Fibroblast of pulmonary artery (primary cell): ENCODE data around the gene TBC1D32.
"Not testable (repeated sequence)": the region's sequence is repeated elsewhere in the genome, so short reads cannot be mapped to it uniquely, and the experiment has no call there.

Experiments
- DNase-seq: peaks from one replicate; pipeline ENCODE4 v3.0.0-alpha.2; 2010; ENCODE audit warnings: low read depth
- H3K4me3 ChIP-seq: replicated peaks from 2 replicates; pipeline ENCODE4 v1.5.1; 2011; ENCODE audit warnings: low read depth, mild to moderate bottlenecking, control low read depth, low read length, moderate library complexity
- TF ChIP-seq, protein P1 (sequence below): IDR thresholded peaks from 2 replicates; pipeline ENCODE4 v1.5.1; 2011; ENCODE audit warnings: mild to moderate bottlenecking, control low read depth, low read length, inconsistent platforms; ENCODE audit errors: missing control alignments

The TBC1D32 gene

DNA sequence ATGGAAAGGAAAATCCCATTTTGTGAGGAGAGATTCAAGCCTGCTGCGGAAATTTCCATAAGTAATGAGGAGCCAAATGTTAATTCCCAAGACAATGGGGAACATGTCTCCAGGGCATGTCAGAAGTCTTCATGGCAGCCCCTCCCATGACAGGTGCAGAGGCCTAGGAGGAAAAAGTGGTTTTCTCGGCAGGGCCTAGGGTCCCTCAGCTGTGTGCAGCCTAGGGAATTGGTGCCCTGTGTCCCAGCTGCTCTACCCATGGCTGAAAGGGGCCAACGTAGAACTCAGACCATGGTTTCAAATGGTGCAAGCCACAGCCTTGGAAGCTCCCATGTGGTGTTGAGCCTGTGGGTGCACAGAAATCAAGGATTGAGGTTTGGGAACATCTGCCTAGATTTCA, 269.9 kb downstream of the TBC1D32 start:
- TF ChIP-seq, protein P1, sequence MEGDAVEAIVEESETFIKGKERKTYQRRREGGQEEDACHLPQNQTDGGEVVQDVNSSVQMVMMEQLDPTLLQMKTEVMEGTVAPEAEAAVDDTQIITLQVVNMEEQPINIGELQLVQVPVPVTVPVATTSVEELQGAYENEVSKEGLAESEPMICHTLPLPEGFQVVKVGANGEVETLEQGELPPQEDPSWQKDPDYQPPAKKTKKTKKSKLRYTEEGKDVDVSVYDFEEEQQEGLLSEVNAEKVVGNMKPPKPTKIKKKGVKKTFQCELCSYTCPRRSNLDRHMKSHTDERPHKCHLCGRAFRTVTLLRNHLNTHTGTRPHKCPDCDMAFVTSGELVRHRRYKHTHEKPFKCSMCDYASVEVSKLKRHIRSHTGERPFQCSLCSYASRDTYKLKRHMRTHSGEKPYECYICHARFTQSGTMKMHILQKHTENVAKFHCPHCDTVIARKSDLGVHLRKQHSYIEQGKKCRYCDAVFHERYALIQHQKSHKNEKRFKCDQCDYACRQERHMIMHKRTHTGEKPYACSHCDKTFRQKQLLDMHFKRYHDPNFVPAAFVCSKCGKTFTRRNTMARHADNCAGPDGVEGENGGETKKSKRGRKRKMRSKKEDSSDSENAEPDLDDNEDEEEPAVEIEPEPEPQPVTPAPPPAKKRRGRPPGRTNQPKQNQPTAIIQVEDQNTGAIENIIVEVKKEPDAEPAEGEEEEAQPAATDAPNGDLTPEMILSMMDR: no peak
- DNase-seq: no peak
- no peak overlapping the region for H3K4me3 ChIP-seq

DNA sequence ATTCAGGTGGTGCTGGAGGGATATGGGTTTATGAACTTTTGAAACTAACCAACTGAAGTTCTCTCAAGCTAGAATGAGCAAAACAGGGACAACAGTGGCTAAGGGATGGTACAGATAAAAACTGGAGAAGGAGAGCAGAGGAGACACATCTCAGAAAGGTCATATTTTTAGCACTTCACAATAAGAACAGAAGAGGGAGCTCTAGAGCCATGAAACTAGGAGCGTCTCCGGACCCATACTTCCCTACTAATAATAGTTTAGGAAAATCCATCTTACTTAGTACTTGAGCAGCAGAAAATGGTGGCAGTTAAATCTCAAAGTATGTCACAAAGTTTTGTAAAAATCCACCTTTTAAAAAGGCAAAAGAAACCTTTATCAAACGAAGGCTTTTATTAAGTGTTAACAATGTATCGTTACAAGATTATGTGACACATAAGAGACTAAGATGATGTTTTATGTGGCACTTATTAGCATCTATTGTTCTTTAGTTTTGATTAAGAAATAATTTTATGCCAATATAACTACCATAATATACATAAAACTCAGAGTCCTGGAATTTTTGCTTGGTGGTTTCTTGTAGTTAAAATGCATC, 278.6 kb downstream of the TBC1D32 start:
- DNase-seq: peak; percentile 69
- H3K4me3 ChIP-seq: no peak overlapping the region
- TF ChIP-seq, protein P1: peak; percentile 74

DNA sequence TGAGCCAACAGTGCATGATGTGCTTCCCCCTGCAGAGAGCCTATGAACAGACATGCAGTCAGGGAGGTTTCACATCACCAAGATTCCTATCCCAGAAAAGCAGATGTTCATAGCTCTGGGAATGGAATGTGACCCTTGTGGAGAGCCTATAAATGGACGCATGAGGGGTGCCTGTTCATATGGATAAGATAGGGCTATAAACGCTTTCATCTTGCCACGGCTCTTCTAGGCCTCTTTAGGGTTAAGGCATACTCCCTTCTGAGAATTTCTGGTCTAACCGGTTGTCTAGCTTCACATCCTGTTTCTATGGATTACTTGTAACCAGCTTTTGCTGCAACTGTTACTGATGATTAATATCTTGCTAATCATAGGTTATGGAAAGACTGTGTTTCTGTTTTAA, 285.7 kb downstream of the TBC1D32 start:
- not testable (repeated sequence) for H3K4me3 ChIP-seq, DNase-seq

DNA sequence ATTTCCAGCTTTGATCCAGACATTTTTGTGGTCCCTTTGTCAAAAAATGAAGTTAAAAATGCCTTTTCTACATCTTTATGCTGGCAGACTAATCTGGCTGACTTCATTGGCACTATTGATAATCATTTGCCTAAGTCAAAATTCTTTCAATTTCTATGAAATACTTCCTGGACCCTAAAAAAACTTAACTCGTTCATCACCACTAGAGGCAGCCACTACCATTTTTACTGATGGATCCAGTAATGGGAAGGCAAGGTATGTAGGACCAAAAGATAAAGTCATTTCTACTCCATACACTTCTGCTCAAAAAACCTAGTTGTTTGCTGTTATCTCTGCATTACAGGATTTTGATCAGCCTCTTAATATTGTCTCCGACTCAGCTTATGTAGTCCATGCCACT, 289.4 kb downstream of the TBC1D32 start:
- H3K4me3 ChIP-seq, DNase-seq: not testable (repeated sequence)

DNA sequence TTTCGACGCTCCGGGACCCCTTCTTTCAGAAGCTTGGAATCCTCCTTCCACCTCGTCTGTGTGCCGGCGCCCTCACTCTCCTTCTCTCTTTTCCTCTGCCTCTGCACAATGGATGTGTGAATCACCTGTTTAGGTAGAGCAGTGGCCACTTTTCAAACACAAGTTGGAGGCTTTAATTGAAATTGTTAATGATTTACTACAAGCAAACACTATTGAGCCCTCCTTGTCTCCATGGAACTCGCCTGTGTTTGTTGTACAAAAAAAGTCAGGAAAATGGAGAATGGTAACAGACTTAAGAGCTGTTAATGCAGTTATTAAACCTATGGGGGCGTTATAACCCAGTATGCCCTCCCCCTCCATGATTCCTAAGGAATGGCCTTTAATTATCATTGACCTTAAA, 290.6 kb downstream of the TBC1D32 start:
- not testable (repeated sequence) for DNase-seq, H3K4me3 ChIP-seq

DNA sequence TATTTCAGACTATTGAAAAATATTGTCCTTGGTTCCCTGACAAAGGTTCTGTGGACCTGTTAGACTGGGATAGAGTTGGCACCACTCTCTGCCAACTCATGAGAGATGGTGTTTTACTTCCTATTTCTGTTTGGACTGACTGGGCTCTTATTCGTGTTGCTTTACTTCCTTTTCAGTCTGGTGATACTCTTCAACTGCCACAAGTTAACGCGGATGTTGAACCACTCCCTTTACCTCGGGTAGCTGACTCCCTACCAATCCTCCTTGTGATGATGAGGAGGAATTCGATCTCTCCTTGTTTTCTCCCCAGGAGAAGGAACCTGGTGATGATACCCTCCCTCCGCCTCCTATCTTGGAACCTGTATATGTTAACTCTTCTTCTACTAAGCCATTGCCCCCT, 291.1 kb downstream of the TBC1D32 start:
- not testable (repeated sequence) for H3K4me3 ChIP-seq, DNase-seq

DNA sequence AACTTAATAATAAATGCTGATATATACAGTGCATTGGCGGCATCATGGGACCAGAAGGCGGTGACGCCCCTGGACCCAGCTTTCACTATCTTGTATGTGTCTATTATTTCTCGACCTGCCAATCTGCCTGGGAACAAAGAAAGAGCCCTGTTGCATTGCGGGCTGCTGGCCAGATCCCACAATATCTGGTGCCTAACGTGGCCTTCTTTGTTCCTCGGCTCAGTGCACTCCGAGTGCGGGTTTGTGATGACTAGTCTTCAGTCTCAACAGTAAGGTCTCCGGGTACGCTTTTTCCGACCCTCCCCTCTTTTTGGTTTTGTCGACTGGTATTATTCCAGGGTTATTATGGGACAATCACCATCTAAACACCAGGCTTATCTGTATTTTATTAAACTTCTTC, 291.5 kb downstream of the TBC1D32 start:
- DNase-seq: no peak
- TF ChIP-seq, protein P1: no peak
- no peak overlapping the region for H3K4me3 ChIP-seq

DNA sequence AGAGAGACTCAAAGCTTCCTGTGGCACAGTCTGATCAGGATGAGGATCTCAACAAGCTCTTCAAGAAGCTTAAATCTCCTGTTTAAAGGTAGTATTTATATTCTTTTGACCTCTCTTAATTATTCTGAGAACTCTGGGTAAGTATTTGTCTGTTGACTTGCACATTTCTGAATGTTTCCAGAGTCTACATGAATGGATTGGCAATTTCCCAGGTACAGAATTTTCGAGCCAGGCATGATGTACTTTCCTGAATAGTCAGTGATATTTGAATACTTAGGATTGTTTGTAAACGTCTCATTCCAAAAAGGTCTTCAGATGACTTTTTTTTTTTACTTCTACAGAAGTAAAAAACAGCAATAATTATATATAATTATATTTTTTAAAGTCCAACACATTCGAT, 293.4 kb downstream of the TBC1D32 start:
- no peak overlapping the region for H3K4me3 ChIP-seq
- no peak for DNase-seq
- TF ChIP-seq, protein P1: no peak

DNA sequence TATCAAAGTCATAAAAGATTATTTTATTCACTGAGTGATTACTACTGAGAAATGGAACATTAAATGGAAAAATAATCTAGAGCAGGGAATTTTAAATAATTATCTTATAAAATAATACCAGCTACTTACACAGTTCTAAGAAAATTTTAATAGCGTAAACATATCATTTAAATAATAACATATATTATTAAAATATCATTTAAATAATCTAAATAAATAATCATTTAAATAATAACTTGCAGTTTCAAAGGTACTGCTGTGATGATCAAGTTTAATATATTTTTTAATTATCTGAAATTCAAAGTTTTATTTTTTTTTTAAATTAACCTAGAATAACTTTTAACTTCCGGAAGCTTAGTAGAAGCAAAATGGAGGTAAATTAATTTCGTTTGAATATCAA, 301.2 kb downstream of the TBC1D32 start:
- TF ChIP-seq, protein P1: no peak
- no peak overlapping the region for H3K4me3 ChIP-seq
- no peak for DNase-seq
